ENCODE data around the gene SOS1. TPM values are rescaled to one million over a fixed set of nuclear protein-coding genes. Genes with fewer than 3 reads are reported as not detected.

Gene SOS1
- total and polyA plus RNA-seq, 2 experiments from 2014 or later: 5.0 to 22.0 TPM

GRCh38 chr2:39015424-39015823, 105.4 kb downstream of the SOS1 start:
- Histone ChIP-seq H2AFZ (no peak overlapping the region), H3K4me2 (ENCODE audit: unreplicated experiment) (no peak overlapping the region), H3K9ac (no peak overlapping the region), H3K9me3 (ENCODE audit: low read depth) (no peaks in the 10 kb centered on the region), H3K79me2 (ENCODE audit: insufficient read depth) (no peaks in the 10 kb centered on the region), H4K20me1 (ENCODE audit: insufficient read depth) (no peaks in the 10 kb centered on the region), H3K4me1 (ENCODE audit: insufficient read depth) (no peaks in the 10 kb centered on the region), H3K27ac (no peak overlapping the region), H3F3A (ENCODE audit: insufficient read depth) (no peaks in the 10 kb centered on the region), H3K9me2 (ENCODE audit: insufficient read depth) (no peaks in the 10 kb centered on the region; the same call in 1 of the 2 replicates), H3K36me3 (ENCODE audit: low read depth) (peaks cover 17% of the 10 kb centered on the region), H3K27me3 (replicated peaks; ENCODE audit: insufficient read depth) (no peaks in the 10 kb centered on the region), H3K4me3 (no peak overlapping the region)
- no peak for DNase-seq
- in situ Hi-C loops (cut with MboI): no loop called here
- TF ChIP-seq EZH2phosphoT487 (IDR thresholded peaks at IDR 0.05; ENCODE audit: insufficient read depth, low read depth): no peak
- no peak for TF ChIP-seq EZH2 (IDR thresholded peaks at IDR 0.05; ENCODE audit: insufficient read depth, poor library complexity, severe bottlenecking)
- 96 to 100% methylated on average over 1 of the region's 1 CpG for WGBS, 2 experiments (ENCODE audit: low coverage in 1 of 2, low lambda C conversion rate in 2 of 2, missing lambda C conversion rate in 2 of 2)

DNA sequence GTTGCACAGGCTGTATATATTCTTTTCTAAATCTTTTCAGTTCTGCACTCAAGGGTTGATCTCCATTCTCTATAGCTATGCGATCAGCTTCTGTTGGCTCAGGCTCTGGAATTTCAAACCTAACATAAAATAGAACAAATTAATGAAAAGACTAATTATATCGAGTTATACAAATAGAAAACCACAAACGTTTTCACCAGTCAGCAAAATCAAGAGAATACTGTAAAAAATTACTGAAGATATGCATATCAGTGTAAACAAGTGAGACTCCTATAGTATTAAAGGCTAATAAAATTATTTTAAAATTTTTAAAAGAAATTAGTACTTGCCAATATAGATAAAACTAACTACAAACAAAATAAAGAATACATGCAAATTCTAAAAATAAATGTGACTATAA, 107.0 kb downstream of the SOS1 start:
- H3K4me3 ChIP-seq: no peak overlapping the region
- in situ Hi-C loops (cut with MboI): no loop called here
- no peaks in the 10 kb centered on the region for H3F3A ChIP-seq (ENCODE audit: insufficient read depth)
- H3K27me3 ChIP-seq (replicated peaks; ENCODE audit: insufficient read depth): no peaks in the 10 kb centered on the region
- no peak overlapping the region for H2AFZ ChIP-seq
- no peaks in the 10 kb centered on the region for H3K79me2 ChIP-seq (ENCODE audit: insufficient read depth)
- H3K27ac ChIP-seq: no peak overlapping the region
- no peaks in the 10 kb centered on the region for H4K20me1 ChIP-seq (ENCODE audit: insufficient read depth)
- WGBS, 2 experiments (ENCODE audit: low coverage in 1 of 2, low lambda C conversion rate in 2 of 2, missing lambda C conversion rate in 2 of 2): 79 to 86% methylated on average over 3 of the region's 3 CpGs
- H3K9ac ChIP-seq: no peak overlapping the region
- no peaks in the 10 kb centered on the region for H3K9me3 ChIP-seq (ENCODE audit: low read depth)
- H3K4me2 ChIP-seq (ENCODE audit: unreplicated experiment): no peak overlapping the region
- H3K9me2 ChIP-seq (ENCODE audit: insufficient read depth): no peaks in the 10 kb centered on the region; the same call in 1 of the 2 replicates
- no peak for TF ChIP-seq EZH2phosphoT487 (IDR thresholded peaks at IDR 0.05; ENCODE audit: insufficient read depth, low read depth)
- no peak for TF ChIP-seq EZH2 (IDR thresholded peaks at IDR 0.05; ENCODE audit: insufficient read depth, poor library complexity, severe bottlenecking)
- no peak for DNase-seq
- H3K36me3 ChIP-seq (ENCODE audit: low read depth): peaks cover 20% of the 10 kb centered on the region
- no peaks in the 10 kb centered on the region for H3K4me1 ChIP-seq (ENCODE audit: insufficient read depth)

DNA sequence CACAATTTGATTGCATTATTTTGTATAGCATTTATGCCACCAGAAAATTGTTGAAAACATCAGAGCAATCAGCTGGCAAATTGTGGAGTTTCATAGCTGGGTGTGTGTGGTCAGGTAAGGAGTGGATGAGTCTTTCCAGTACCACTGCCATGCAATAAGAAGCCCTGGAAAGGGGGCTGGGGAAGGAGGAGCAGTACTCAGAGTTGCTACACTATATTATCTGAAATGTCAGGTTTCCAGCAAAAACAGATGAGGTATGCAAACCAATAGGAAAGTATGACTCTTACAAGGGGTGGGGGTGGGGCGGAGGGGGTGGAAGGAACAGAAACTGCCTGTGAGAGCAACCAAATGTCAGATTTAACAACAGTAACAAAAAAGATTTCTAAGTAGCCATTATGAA, 112.2 kb downstream of the SOS1 start:
- no peak overlapping the region for H3K4me3 ChIP-seq
- TF ChIP-seq EZH2 (IDR thresholded peaks at IDR 0.05; ENCODE audit: insufficient read depth, poor library complexity, severe bottlenecking) (no peak), EZH2phosphoT487 (IDR thresholded peaks at IDR 0.05; ENCODE audit: insufficient read depth, low read depth) (no peak)
- H3K9ac ChIP-seq: no peak overlapping the region
- DNase-seq: peak; percentile 14
- H3K36me3 ChIP-seq (ENCODE audit: low read depth): peaks cover 47% of the 10 kb centered on the region
- H3K4me1 ChIP-seq (ENCODE audit: insufficient read depth): no peaks in the 10 kb centered on the region
- 96 to 100% methylated on average over 1 of the region's 1 CpG for WGBS, 2 experiments (ENCODE audit: low coverage in 1 of 2, low lambda C conversion rate in 2 of 2, missing lambda C conversion rate in 2 of 2)
- H3K79me2 ChIP-seq (ENCODE audit: insufficient read depth): no peaks in the 10 kb centered on the region
- H3K27me3 ChIP-seq (replicated peaks; ENCODE audit: insufficient read depth): no peaks in the 10 kb centered on the region
- no peak overlapping the region for H2AFZ ChIP-seq
- H3K27ac ChIP-seq: no peak overlapping the region
- H3K9me2 ChIP-seq (ENCODE audit: insufficient read depth): no peaks in the 10 kb centered on the region
- no peaks in the 10 kb centered on the region for H4K20me1 ChIP-seq (ENCODE audit: insufficient read depth)
- in situ Hi-C loops (cut with MboI): no loop called here
- no peaks in the 10 kb centered on the region for H3K9me3 ChIP-seq (ENCODE audit: low read depth)
- H3F3A ChIP-seq (ENCODE audit: insufficient read depth): no peaks in the 10 kb centered on the region
- H3K4me2 ChIP-seq (ENCODE audit: unreplicated experiment): no peak overlapping the region

- Histone ChIP-seq H2AFZ (no peak overlapping the region), H3K9me3 (ENCODE audit: low read depth) (no peaks in the 10 kb centered on the region), H3K9ac (no peak overlapping the region), H4K20me1 (ENCODE audit: insufficient read depth) (no peaks in the 10 kb centered on the region), H3K9me2 (ENCODE audit: insufficient read depth) (no peaks in the 10 kb centered on the region), H3K4me3 (no peak overlapping the region), H3K4me1 (ENCODE audit: insufficient read depth) (no peaks in the 10 kb centered on the region), H3K4me2 (ENCODE audit: unreplicated experiment) (no peak overlapping the region), H3K27ac (no peak overlapping the region), H3K36me3 (ENCODE audit: low read depth) (peaks cover 40% of the 10 kb centered on the region), H3K79me2 (ENCODE audit: insufficient read depth) (no peaks in the 10 kb centered on the region), H3K27me3 (replicated peaks; ENCODE audit: insufficient read depth) (no peaks in the 10 kb centered on the region), H3F3A (ENCODE audit: insufficient read depth) (no peaks in the 10 kb centered on the region)
- in situ Hi-C loops (cut with MboI): no loop called here
- WGBS, 2 experiments (ENCODE audit: low coverage in 1 of 2, low lambda C conversion rate in 2 of 2, missing lambda C conversion rate in 2 of 2): 91 to 98% methylated on average over 5 of the region's 5 CpGs
- no peak for TF ChIP-seq EZH2 (IDR thresholded peaks at IDR 0.05; ENCODE audit: insufficient read depth, poor library complexity, severe bottlenecking)
- DNase-seq: no peak
Measured at GRCh38 chr2:39007875-39008504, 112.9 kb downstream of the SOS1 start.

Data from GM23248 (cell line).